ENCODE measurements around the gene KRT32. TPM values are rescaled to one million over a fixed set of nuclear protein-coding genes. Genes with fewer than 3 reads are reported as not detected.

Gene KRT32
- total and polyA plus RNA-seq, 10 donors, result not detected

- Histone ChIP-seq H3K27me3 (replicated peaks in 1 of 7) (peaks cover 0 to 5% (median 0%) of the 10 kb centered on the region in 7 donors), H3K4me3 (no peak overlapping the region), H3K27ac (no peak overlapping the region), H3K9me3 (peaks cover 0 to 5% (median 0%) of the 10 kb centered on the region in 8 donors), H3K36me3 (no peaks in the 10 kb centered on the region), H3K4me1 (peaks cover 0 to 9% (median 4%) of the 10 kb centered on the region in 6 donors)
- intact Hi-C loops (cut with DNase I; ENCODE audit: low total_unique reads), result no loop called here
- TF ChIP-seq POLR2A (IDR thresholded peaks at IDR 0.05) (no peak), POLR2AphosphoS5 (IDR thresholded peaks at IDR 0.05) (no peak), CTCF (IDR thresholded peaks at IDR 0.05 in 8 of 11, conservative IDR thresholded peaks at IDR 0.05 in 3 of 11) (no peak)
- no peak for DNase-seq
- WGBS, 5 donors, result 82 to 91% (median 84%) methylated on average over 20 to 22 of the region's 22 CpGs
Observed at GRCh38 chr17:41476866-41477815, 10.0 kb upstream of the KRT32 start.

DNA sequence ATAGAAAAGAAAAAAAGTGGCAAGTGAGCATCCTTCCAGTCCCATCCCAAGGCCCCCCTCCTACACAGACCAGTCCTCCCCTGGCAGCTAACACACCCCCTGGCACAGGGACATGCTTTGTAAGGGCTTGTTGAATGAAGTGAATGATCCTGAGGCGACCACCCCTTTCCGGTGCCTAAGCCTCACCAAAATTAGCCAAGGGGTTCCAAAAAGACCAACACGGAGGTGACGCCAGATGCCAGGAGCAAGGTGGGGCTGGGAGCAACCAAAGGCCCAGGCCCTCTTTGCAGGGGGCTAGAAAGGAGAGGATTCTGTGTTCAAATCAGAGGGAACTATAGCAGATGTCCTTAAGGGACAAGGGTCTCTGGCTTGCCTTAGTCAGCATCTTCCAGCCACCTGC, 8.2 kb upstream of the KRT32 start:
- 83 to 95% (median 93%) methylated on average over 4 of the region's 4 CpGs for WGBS, 5 donors
- intact Hi-C loops (cut with DNase I; ENCODE audit: low total_unique reads), result no loop called here

GRCh38 chr17:41474863-41475262, 7.7 kb upstream of the KRT32 start:
- H3K9me3 ChIP-seq, result peaks cover 0 to 8% (median 0%) of the 10 kb centered on the region in 8 donors

More for the DNA sequence above, 8.2 kb upstream of the KRT32 start:
- DNase-seq, result no peak
- TF ChIP-seq CTCF (IDR thresholded peaks at IDR 0.05 in 8 of 11, conservative IDR thresholded peaks at IDR 0.05 in 3 of 11) (no peak), POLR2AphosphoS5 (IDR thresholded peaks at IDR 0.05) (no peak), POLR2A (IDR thresholded peaks at IDR 0.05) (no peak)
- H3K27ac ChIP-seq, result no peak overlapping the region
- no peaks in the 10 kb centered on the region for H3K36me3 ChIP-seq
- peaks cover 0 to 7% (median 0%) of the 10 kb centered on the region in 7 donors for H3K27me3 ChIP-seq (replicated peaks in 1 of 7)
- H3K4me1 ChIP-seq, result peaks cover 0 to 9% (median 4%) of the 10 kb centered on the region in 6 donors
- no peak overlapping the region for H3K4me3 ChIP-seq
- peaks cover 0 to 8% (median 0%) of the 10 kb centered on the region in 8 donors for H3K9me3 ChIP-seq

More at GRCh38 chr17:41474863-41475262, 7.7 kb upstream of the KRT32 start:
- DNase-seq, result no peak
- Histone ChIP-seq H3K4me3 (no peak overlapping the region), H3K27ac (no peak overlapping the region), H3K4me1 (peaks cover 0 to 6% (median 3%) of the 10 kb centered on the region in 6 donors), H3K27me3 (replicated peaks in 1 of 7) (peaks cover 0 to 7% (median 0%) of the 10 kb centered on the region in 7 donors), H3K36me3 (no peaks in the 10 kb centered on the region)
- TF ChIP-seq POLR2AphosphoS5 (IDR thresholded peaks at IDR 0.05) (no peak), CTCF (IDR thresholded peaks at IDR 0.05 in 8 of 11, conservative IDR thresholded peaks at IDR 0.05 in 3 of 11) (no peak), POLR2A (IDR thresholded peaks at IDR 0.05) (no peak)
- intact Hi-C loops (cut with DNase I; ENCODE audit: low total_unique reads), result no loop called here
- WGBS, 5 donors, result 77 to 81% (median 79%) methylated on average over 8 of the region's 8 CpGs
